H1 (cell line): Measurements from ENCODE around the gene NEK2. TPM values are rescaled to one million over a fixed set of nuclear protein-coding genes. Genes with fewer than 3 reads are reported as not detected.
"Not testable (repeated sequence)": the region's sequence is repeated elsewhere in the genome, so short reads cannot be mapped to it uniquely, and the experiment has no call there.

Experiments
- CTCF ChIA-PET: fragments of 300-600 bp; sonication (Branson Sonifier 250); formaldehyde crosslinking; loops from one replicate; lab custom pipeline; 2021; ENCODE audit not compliant: partially characterized antibody; lab: Charles Lee
- POLR2A ChIA-PET: fragments of 300-600 bp; sonication (Branson Sonifier 250); formaldehyde crosslinking; loops from one replicate; lab custom pipeline; 2021; ENCODE audit warnings: inconsistent platforms; ENCODE audit not compliant: partially characterized antibody; lab: Charles Lee
- DNase-seq, 2 experiments: peaks; one replicate each; pipeline versions ENCODE4 v3.0.0 to v3.0.0-alpha.2; 2010 to 2022; ENCODE audit warnings: low spot score in 2 of 2, low read depth in 1 of 2, mixed read lengths in 1 of 2
- FAIRE-seq: peaks from 2 replicates; lab custom pipeline; 2011; peaks lifted over from hg19 to GRCh38; lab: Jason Lieb, UNC
- H2AFZ ChIP-seq: 2 replicates; pipeline ENCODE4 v1.8.1; 2012; ENCODE audit warnings: low read length, inconsistent platforms
- H2AK5ac ChIP-seq: 2 replicates; pipeline ENCODE4 v1.6.1; 2013; ENCODE audit warnings: low read depth, low read length
- H2BK120ac ChIP-seq: replicated peaks from 2 replicates; pipeline ENCODE3; 2013; ENCODE audit warnings: low read depth, low read length, inconsistent platforms
- H2BK12ac ChIP-seq: 2 replicates; pipeline ENCODE4 v1.6.1; 2013; ENCODE audit warnings: low read depth, low read length
- H2BK15ac ChIP-seq: 2 replicates; pipeline ENCODE4 v1.6.1; 2013; ENCODE audit warnings: low read length
- H2BK20ac ChIP-seq: 2 replicates; pipeline ENCODE4 v1.6.1; 2013; ENCODE audit warnings: low read length
- H2BK5ac ChIP-seq: 2 replicates; pipeline ENCODE4 v1.6.1; 2013; ENCODE audit warnings: low read depth, low read length
- H3K14ac ChIP-seq: 2 replicates; pipeline ENCODE4 v1.6.1; 2013; ENCODE audit warnings: inconsistent platforms; ENCODE audit not compliant: insufficient read length
- H3K18ac ChIP-seq: 2 replicates; pipeline ENCODE4 v1.6.1; 2013; ENCODE audit warnings: low read length; ENCODE audit errors: extremely low read depth
- H3K23ac ChIP-seq: 2 replicates; pipeline ENCODE4 v1.6.1; 2013; ENCODE audit warnings: inconsistent platforms; ENCODE audit not compliant: insufficient read length
- H3K23me2 ChIP-seq: 2 replicates; pipeline ENCODE4 v1.6.1; 2013; ENCODE audit warnings: low read depth, low read length
- H3K27ac ChIP-seq: 2 replicates; pipeline ENCODE4 v1.6.1; 2011; ENCODE audit warnings: low read depth, low read length, inconsistent platforms
- H3K27me3 ChIP-seq, 4 experiments: replicated peaks in 1 of 4; 1 replicate in 1 of 4; 2 replicates in 3 of 4; pipeline versions ENCODE4 v1.6.1 to v1.8.1; 2011 to 2013; ENCODE audit warnings: low read length in 3 of 4, mild to moderate bottlenecking in 3 of 4, inconsistent platforms in 2 of 4, mixed read lengths in 2 of 4, moderate library complexity in 1 of 4; ENCODE audit not compliant: control insufficient read depth in 3 of 4, insufficient read depth in 3 of 4; ENCODE audit errors: extremely low read depth in 1 of 4
- H3K36me3 ChIP-seq, 4 experiments: 2 replicates each; pipeline versions ENCODE4 v1.6.1 to v1.8.1; 2011 to 2013; ENCODE audit warnings: mild to moderate bottlenecking in 4 of 4, low read length in 3 of 4, moderate library complexity in 2 of 4, control low read depth in 1 of 4, inconsistent platforms in 1 of 4; ENCODE audit not compliant: insufficient read depth in 4 of 4, control insufficient read depth in 2 of 4
- H3K4ac ChIP-seq: replicated peaks from 2 replicates; pipeline ENCODE3; 2013; ENCODE audit warnings: low read length, low read depth, mixed read lengths, inconsistent platforms; ENCODE audit not compliant: insufficient read length
- H3K4me1 ChIP-seq, 4 experiments: replicated peaks in 1 of 4; 1 replicate in 1 of 4; 2 replicates in 3 of 4; pipeline versions ENCODE4 v1.6.1 to v1.8.1; 2011 to 2013; ENCODE audit warnings: low read length in 3 of 4, inconsistent platforms in 2 of 4, mixed read lengths in 1 of 4; ENCODE audit not compliant: insufficient read depth in 4 of 4, control insufficient read depth in 3 of 4
- H3K4me2 ChIP-seq, 2 experiments: 2 replicates each; pipeline versions ENCODE4 v1.6.1 to v1.8.1; 2011 to 2013; ENCODE audit warnings: low read depth in 2 of 2, low read length in 2 of 2, control low read depth in 1 of 2, inconsistent platforms in 1 of 2, mild to moderate bottlenecking in 1 of 2; ENCODE audit not compliant: insufficient read depth in 1 of 2
- H3K4me3 ChIP-seq, 4 experiments: fragments of 200-600, 300-600 bp in 1 of 4; sonication (generic), shearing (Covaris generic), sonication (Bioruptor Twin) in 1 of 4; 2 replicates each; pipeline versions ENCODE4 v1.5.1 to v1.8.1; 2011 to 2016; ENCODE audit warnings: low read length in 4 of 4, low read depth in 3 of 4, control low read depth in 2 of 4, inconsistent platforms in 2 of 4, mild to moderate bottlenecking in 2 of 4, mixed read lengths in 1 of 4, moderate library complexity in 1 of 4; ENCODE audit not compliant: insufficient read depth in 2 of 4; ENCODE audit errors: extremely low read depth in 1 of 4
- H3K56ac ChIP-seq: replicated peaks from 2 replicates; pipeline ENCODE3; 2013; ENCODE audit warnings: low read depth, mild to moderate bottlenecking, mixed read lengths, low read length, inconsistent platforms; ENCODE audit not compliant: insufficient read length
- H3K79me1 ChIP-seq: 2 replicates; pipeline ENCODE4 v1.6.1; 2013; ENCODE audit warnings: low read depth, low read length, control low read depth
- H3K79me2 ChIP-seq, 2 experiments: 2 replicates each; pipeline versions ENCODE4 v1.6.1 to v1.8.1; 2012 to 2013; ENCODE audit warnings: low read length in 2 of 2, mild to moderate bottlenecking in 2 of 2, inconsistent platforms in 1 of 2; ENCODE audit not compliant: insufficient read depth in 2 of 2, control insufficient read depth in 1 of 2
- H3K9ac ChIP-seq, 4 experiments: replicated peaks in 1 of 4; 1 replicate in 1 of 4; 2 replicates in 3 of 4; pipeline versions ENCODE4 v1.6.1 to v1.8.1; 2011 to 2013; ENCODE audit warnings: low read depth in 3 of 4, low read length in 3 of 4, control low read depth in 2 of 4, mild to moderate bottlenecking in 2 of 4, moderate library complexity in 2 of 4, inconsistent platforms in 1 of 4; ENCODE audit errors: extremely low read depth in 1 of 4
- H3K9me3 ChIP-seq, 2 experiments: 2 replicates each; pipeline versions ENCODE4 v1.6.1 to v1.8.1; 2012 to 2013; ENCODE audit warnings: mild to moderate bottlenecking in 2 of 2, moderate library complexity in 2 of 2, control low read depth in 1 of 2, inconsistent platforms in 1 of 2, low read depth in 1 of 2, low read length in 1 of 2, mixed read lengths in 1 of 2; ENCODE audit not compliant: insufficient read depth in 2 of 2
- H4K20me1 ChIP-seq, 2 experiments: replicated peaks in 1 of 2; 2 replicates each; pipeline versions ENCODE3 to v1.8.1; 2011 to 2013; ENCODE audit warnings: inconsistent platforms in 2 of 2, low read length in 2 of 2, mild to moderate bottlenecking in 1 of 2; ENCODE audit not compliant: insufficient read depth in 2 of 2, control insufficient read depth in 1 of 2
- H4K5ac ChIP-seq: 2 replicates; pipeline ENCODE4 v1.6.1; 2013; ENCODE audit warnings: low read length, low read depth, mixed read lengths, inconsistent platforms; ENCODE audit not compliant: insufficient read length
- H4K8ac ChIP-seq: 2 replicates; pipeline ENCODE4 v1.8.0; 2013; ENCODE audit warnings: mild to moderate bottlenecking, moderate library complexity, low read length, inconsistent platforms; ENCODE audit not compliant: insufficient read depth; ENCODE audit errors: extremely low read depth
- H4K91ac ChIP-seq: replicated peaks from 2 replicates; pipeline ENCODE3; 2013; ENCODE audit warnings: low read length, mixed read lengths, inconsistent platforms; ENCODE audit not compliant: insufficient read length
- WGBS, 2 experiments: shearing (Covaris generic) in 1 of 2; methylation state at CpG; one replicate each; pipeline versions ENCODE4 v1.1.6 to v1.1.7; 2013 to 2015; ENCODE audit warnings: low lambda C conversion rate in 2 of 2, mixed read lengths in 2 of 2, inconsistent platforms in 1 of 2, low coverage in 1 of 2, missing lambda C conversion rate in 1 of 2; ENCODE audit not compliant: insufficient replicate concordance in 2 of 2, insufficient coverage in 1 of 2, insufficient read length in 1 of 2; ENCODE audit errors: extremely low coverage in 1 of 2, missing lambda C conversion rate in 1 of 2; 5-methylcytosine and 5-hydroxymethylcytosine counted together
- polyA plus RNA-seq, 7 experiments: library from polyadenylated mRNA; depleted of rRNA in 3 of 7; stranded (reverse) in 5 of 7; unstranded in 2 of 7; fragments of >200 nt in 5 of 7; fragments of 200-250 nt in 2 of 7; gene quantifications; 1 replicate in 5 of 7; 2 replicates in 1 of 7; 4 replicates in 1 of 7; pipeline versions ENCODE4 v1.2.1 to v1.2.3, GENCODE V29; 2011 to 2013; ENCODE audit warnings: missing spikeins in 2 of 7, mixed read lengths in 2 of 7
- total RNA-seq: library from RNA; stranded (reverse); fragmentation: NEBNext Ultra II Directional; extraction: Animal tissue kit (Norgen Biotek cat#: 25700); gene quantifications from 2 replicates; pipeline ENCODE4 v1.2.1, GENCODE V29; 2021

Gene NEK2
- total and polyA plus RNA-seq, 2 of the 8 experiments (the other 6 are each of a cell fraction or from before 2014, with no cell fraction given), result 8.4 to 22.9 TPM

- 95% methylated on average over 7 of the region's 7 CpGs; no CpG with 5 or more reads in 1 of the 2 experiments for WGBS, 2 experiments
- H3K4ac ChIP-seq, H3K4me1 ChIP-seq, H2BK5ac ChIP-seq, H2AFZ ChIP-seq, H3K56ac ChIP-seq, H3K9me3 ChIP-seq, H3K9ac ChIP-seq, H4K5ac ChIP-seq, H2BK120ac ChIP-seq, H4K91ac ChIP-seq, H3K4me3 ChIP-seq, DNase-seq, H3K79me1 ChIP-seq, H4K20me1 ChIP-seq, H3K27me3 ChIP-seq, H2AK5ac ChIP-seq, H3K23me2 ChIP-seq, FAIRE-seq, H3K14ac ChIP-seq, H2BK20ac ChIP-seq, H3K27ac ChIP-seq, H3K18ac ChIP-seq, H3K36me3 ChIP-seq, H2BK15ac ChIP-seq, H3K4me2 ChIP-seq, H2BK12ac ChIP-seq, H3K23ac ChIP-seq, POLR2A ChIA-PET, H4K8ac ChIP-seq, H3K79me2 ChIP-seq: not testable (repeated sequence)
- CTCF ChIA-PET, result interaction anchor here (0.6 to 9.2 kb wide), 21 partner anchors 10 to 773 kb away, joined by 3 to 65 read pairs (median 3); partner anchors contain the start of genes DTL and INTS7
Measured at GRCh38 chr1:211682186-211682585, 6.8 kb upstream of the NEK2 start.
